Right lobe of liver (tissue), 6 donors: ENCODE data around the gene LRWD1. TPM values are rescaled to one million over a fixed set of nuclear protein-coding genes. Genes with fewer than 3 reads are reported as not detected.
"Not testable (repeated sequence)": the region's sequence is repeated elsewhere in the genome, so short reads cannot be mapped to it uniquely, and the experiment has no call there.

Source experiments
- ATAC-seq, 4 donors: fragments of 200-7000 bp; cut with Tn5 transposase; one replicate each; pipeline ENCODE4 v1.9.1; 2020; ENCODE audit warnings: mild to moderate bottlenecking in 4 of 4, moderate library complexity in 4 of 4
- DNase-seq, 3 donors: peaks; one replicate each; pipeline ENCODE4 v3.0.0-alpha.2; 2020
- H3K27ac ChIP-seq, 3 donors: fragments of 200-600 bp; one replicate each; pipeline ENCODE4 v1.8.0; 2022
- H3K27me3 ChIP-seq, 2 donors: fragments of 200-600 bp; one replicate each; pipeline ENCODE4 v1.8.0; 2022
- H3K36me3 ChIP-seq, 4 donors: fragments of 200-600 bp; sonication (generic) in 1 of 4; one replicate each; pipeline versions ENCODE4 v1.5.1 to v1.8.0; 2017 to 2022; ENCODE audit warnings: control low read depth in 1 of 4
- H3K4me1 ChIP-seq, 4 donors: fragments of 200-600 bp; sonication (generic) in 1 of 4; one replicate each; pipeline versions ENCODE4 v1.5.1 to v1.8.0; 2017 to 2022; ENCODE audit warnings: control low read depth in 1 of 4
- H3K4me3 ChIP-seq, 3 donors: fragments of 200-600 bp; one replicate each; pipeline ENCODE4 v1.8.0; 2022
- H3K9me3 ChIP-seq, 4 donors: fragments of 200-600 bp; sonication (generic) in 1 of 4; one replicate each; pipeline versions ENCODE4 v1.5.1 to v1.8.0; 2017 to 2022; ENCODE audit warnings: control low read depth in 1 of 4
- WGBS: methylation state at CpG from one replicate; pipeline ENCODE4 v1.1.6; 2018; ENCODE audit warnings: low coverage, low lambda C conversion rate; ENCODE audit not compliant: insufficient coverage; ENCODE audit errors: missing lambda C conversion rate; 5-methylcytosine and 5-hydroxymethylcytosine counted together
- intact Hi-C, 2 donors: fragments of 100-400 bp; cut with DNase I; formaldehyde crosslinking; loops; one replicate each; pipeline versions ENCODE4 v1.11.2 to v1.14.1; 2022
- microRNA-seq, 2 donors: library from miRNA; unstranded; fragments of <30 nt; microRNA quantifications; one replicate each; pipeline ENCODE4, GENCODE V29; 2019 to 2020
- total RNA-seq, 6 experiments: library from RNA; depleted of rRNA in 2 of 6; stranded (reverse); fragments of >200 nt in 2 of 6; fragmentation: NEBNext Ultra II Directional in 3 of 6; extraction: Animal tissue kit (Norgen Biotek cat#: 25700) in 3 of 6; gene quantifications; one replicate each; pipeline versions ENCODE4 v1.1.0 to v1.2.4, GENCODE V29; 2016 to 2023
- donor health status: DM: no; HTN: yes; CAD: no.
- donor health status: DM: no; HTN: no; CAD: no.
- donor health status: DM: no; HTN: no; CAD: no.
- donor health status: DM: no; HTN: yes; CAD: no.
- donor health status: DM: no; HTN: yes; CAD: no.

The LRWD1 gene
- total RNA-seq, 6 experiments from 2014 or later: 8.3 to 15.5 (median 12.9) TPM

DNA sequence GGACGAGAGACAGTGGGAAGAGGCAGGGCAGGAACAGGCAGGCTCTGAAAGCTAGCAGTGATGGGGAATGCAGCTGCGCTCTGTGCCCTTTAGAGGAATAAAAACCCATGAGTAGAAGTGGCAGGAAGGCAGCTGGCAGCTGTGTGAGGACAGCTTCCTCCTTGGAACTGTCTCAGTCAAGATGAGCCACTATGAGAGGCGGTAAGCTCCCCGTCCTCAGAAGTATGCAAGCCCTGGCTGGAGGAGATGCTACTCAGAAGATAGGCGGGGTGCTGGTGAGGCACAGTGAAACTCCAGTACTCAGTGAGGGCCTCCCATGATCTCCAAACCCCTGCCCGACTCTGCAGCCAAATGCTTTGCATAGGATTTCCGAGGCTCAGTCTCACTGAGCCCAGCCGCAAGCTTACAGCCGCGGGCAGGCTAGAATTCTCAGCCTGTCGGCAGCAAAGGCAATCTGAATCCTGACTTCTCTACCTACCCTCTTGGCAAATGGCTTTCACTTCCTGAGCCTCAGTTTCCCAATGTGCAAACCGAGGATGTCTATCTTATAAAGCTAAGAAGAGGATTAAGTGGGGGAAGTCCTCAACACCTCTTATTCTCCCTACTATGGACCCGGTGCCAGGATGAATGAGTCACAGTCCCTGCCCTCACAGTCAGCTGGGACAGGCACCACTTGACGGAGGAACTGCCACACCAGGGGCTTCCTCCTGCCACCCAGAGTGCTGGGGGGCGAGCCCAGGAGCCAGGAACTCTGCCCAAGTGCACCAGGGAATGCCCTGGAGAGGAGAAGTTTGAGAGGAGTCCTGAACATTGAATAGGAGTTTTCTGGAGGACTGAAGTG is 50.3 kb downstream of the LRWD1 start:
- H3K9me3 ChIP-seq, H3K36me3 ChIP-seq, H3K27ac ChIP-seq, DNase-seq, intact Hi-C loops, H3K27me3 ChIP-seq, H3K4me3 ChIP-seq, H3K4me1 ChIP-seq: not testable (repeated sequence)
- no CpG with 5 or more reads among the region's 15 CpGs for WGBS
- ATAC-seq: peak in 1 of 4 donors; percentile 10

DNA sequence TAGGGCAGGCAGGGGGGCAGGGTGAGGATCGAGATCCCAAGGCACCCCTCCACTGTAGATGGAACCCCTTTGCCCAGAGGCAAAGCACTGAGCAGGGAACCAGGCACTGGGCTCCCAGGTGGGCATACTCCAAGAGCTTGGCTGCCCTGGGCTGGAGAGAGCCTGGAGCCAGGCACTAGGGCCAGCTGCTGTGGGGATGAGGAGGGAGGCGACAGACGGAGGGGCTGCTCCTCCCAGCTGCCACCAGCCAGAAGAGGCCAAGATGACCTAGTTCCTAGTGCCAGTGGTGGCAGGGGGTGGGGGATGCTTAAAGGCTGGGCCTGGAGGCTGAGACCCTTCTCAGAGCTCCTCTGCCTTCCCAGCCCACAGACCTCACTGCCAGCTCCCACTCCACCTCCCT is 51.1 kb downstream of the LRWD1 start:
- H3K4me1 ChIP-seq, H3K36me3 ChIP-seq, H3K27ac ChIP-seq, intact Hi-C loops, DNase-seq, H3K4me3 ChIP-seq, H3K9me3 ChIP-seq, H3K27me3 ChIP-seq: not testable (repeated sequence)
- WGBS: no CpG with 5 or more reads among the region's 3 CpGs
- ATAC-seq: peak in 1 of 4 donors; percentile 1

DNA sequence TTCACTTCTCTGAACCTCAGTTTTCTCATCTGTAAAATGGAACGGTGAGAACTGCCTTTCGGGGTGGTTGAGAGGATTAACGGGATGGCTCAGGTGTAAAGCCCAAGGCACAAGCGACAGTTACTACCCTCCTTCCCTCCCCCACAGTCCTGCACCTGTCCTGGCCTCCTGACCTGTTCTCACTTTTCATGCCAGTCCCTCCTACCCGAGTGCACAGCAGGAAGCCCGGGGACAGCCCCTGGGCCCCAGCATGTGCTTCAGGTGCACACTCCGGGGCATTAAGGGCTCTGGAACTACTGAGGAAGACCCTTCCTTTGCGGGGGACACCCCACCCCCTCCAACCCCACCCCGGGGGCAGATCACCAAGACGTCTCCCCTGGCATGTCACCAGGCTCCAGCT is 52.2 kb downstream of the LRWD1 start:
- ATAC-seq: peak in 1 of 4 donors; percentile 6
- intact Hi-C loops, H3K9me3 ChIP-seq, DNase-seq, H3K4me3 ChIP-seq, H3K4me1 ChIP-seq, H3K27me3 ChIP-seq, H3K36me3 ChIP-seq, H3K27ac ChIP-seq: not testable (repeated sequence)
- WGBS: no CpG with 5 or more reads among the region's 10 CpGs

DNA sequence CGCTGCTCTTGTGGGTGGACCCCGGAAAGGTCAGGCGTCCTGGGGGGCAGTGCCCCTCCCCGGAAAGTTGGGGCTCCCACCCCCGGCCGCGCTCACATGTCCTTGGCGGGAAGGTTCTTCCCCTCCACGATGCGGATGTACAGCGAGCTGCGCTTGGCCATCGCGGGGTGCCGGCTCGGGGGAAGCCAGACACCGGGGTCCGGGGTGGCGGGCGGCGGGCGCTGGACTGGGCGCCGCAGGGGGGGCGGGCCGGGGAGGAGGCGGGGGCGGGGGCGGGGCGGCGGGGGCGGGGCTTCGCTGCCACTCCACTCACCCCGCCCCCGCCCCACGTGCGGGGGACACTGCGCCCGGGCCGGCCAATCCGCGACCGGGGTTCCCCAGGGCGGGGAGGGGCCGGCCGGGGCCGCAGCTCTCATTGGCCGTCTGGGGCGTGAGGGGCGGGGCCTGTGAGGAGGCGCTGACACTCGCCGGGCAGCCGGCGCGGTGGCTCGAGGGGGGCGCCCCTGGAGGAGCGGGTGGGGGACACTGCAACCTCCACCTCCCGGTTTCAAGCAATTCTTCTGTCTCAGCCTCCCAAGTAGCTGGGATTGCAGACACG is 52.9 kb downstream of the LRWD1 start, which contains the start of gene RASA4B:
Gene RASA4B (minus strand): TSS at position 228 of the 598 bp plus-strand sequence. CDS start 67 bp downstream, at position 161.
- H3K27ac ChIP-seq, H3K27me3 ChIP-seq, H3K4me3 ChIP-seq, H3K9me3 ChIP-seq, H3K4me1 ChIP-seq, H3K36me3 ChIP-seq, intact Hi-C loops: not testable (repeated sequence)
- DNase-seq (peak in 2 of 3 donors; percentile 29 to 38), ATAC-seq (peak; percentile 95 to 97 (median 96))
- WGBS: no CpG with 5 or more reads among the region's 61 CpGs

DNA sequence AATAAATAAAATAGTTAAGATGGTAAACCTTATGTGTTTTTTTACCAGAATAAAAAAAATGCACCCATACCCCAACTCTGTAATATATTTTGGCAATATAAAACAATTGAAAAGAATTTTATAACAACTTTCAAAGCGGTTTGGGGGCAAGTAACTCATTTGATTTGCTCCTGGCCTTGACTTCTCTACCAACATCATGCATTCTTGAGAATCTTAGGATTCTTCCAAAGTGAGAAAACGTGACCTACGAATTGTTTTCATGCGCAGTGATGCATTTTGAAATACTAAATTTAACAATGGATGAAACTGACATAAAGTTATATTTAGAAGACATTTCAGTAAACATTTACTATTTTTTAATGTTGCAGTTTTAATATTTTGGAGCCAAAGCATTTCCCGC is 56.0 kb downstream of the LRWD1 start:
- DNase-seq, H3K9me3 ChIP-seq, H3K4me1 ChIP-seq, H3K4me3 ChIP-seq, ATAC-seq, H3K27ac ChIP-seq, H3K36me3 ChIP-seq, intact Hi-C loops, H3K27me3 ChIP-seq: not testable (repeated sequence)
- no CpG with 5 or more reads among the region's 5 CpGs for WGBS

Small RNA genes within 50 kb of the gene (microRNA-seq; reads per million reads assigned to microRNA genes)
- gene MIR4467: 0 reads per million in 2 donors
- 3.5 to 3.9 reads per million in 2 donors for gene MIR5090

Other genes with a start within 250 kb of the LRWD1 start
- gene SH2B2, start 178.1 kb upstream of the LRWD1 start, total RNA-seq: 1 to 10 TPM; 1.7 to 3.1 (median 2.6) TPM
- gene SPDYE6, start 108.5 kb upstream of the LRWD1 start, total RNA-seq: not detected
- gene PRKRIP1, start 68.6 kb upstream of the LRWD1 start, total RNA-seq: 1 to 10 TPM; 6.1 to 9.8 (median 8.9) TPM
- gene ORAI2, start 31.4 kb upstream of the LRWD1 start, total RNA-seq: 1 to 10 TPM; 1.2 to 4.2 (median 2.6) TPM
- 10 to 100 TPM in 1 of 6 experiments, 1 to 10 TPM in 5; 3.7 to 11.7 (median 5.6) TPM for gene ALKBH4, start 121 bp upstream of the LRWD1 start, total RNA-seq
- gene POLR2J, start 13.9 kb downstream of the LRWD1 start, total RNA-seq: 10 to 100 TPM; 18.8 to 27.1 (median 20.3) TPM
- 1 to 10 TPM; 1.1 to 3.4 (median 2.7) TPM for gene RASA4B, start 52.8 kb downstream of the LRWD1 start, total RNA-seq
- gene UPK3BL2, start 78.7 kb downstream of the LRWD1 start, total RNA-seq: 10 to 100 TPM in 2 of 6 experiments, 1 to 10 TPM in 2, under 1 TPM in 1, not detected in 1; 0.43 to 10.8 (median 7.9) TPM
- under 1 TPM in 2 of 6 experiments, not detected in 4; 0.13 to 0.30 TPM for gene SPDYE2, start 86.2 kb downstream of the LRWD1 start, total RNA-seq
- gene POLR2J3, start 107.6 kb downstream of the LRWD1 start, total RNA-seq: 10 to 100 TPM in 4 of 6 experiments, 1 to 10 TPM in 2; 6.3 to 25.3 (median 12.9) TPM
- gene RASA4, start 151.8 kb downstream of the LRWD1 start, total RNA-seq: 10 to 100 TPM in 1 of 6 experiments, 1 to 10 TPM in 5; 1.9 to 10.5 (median 7.2) TPM
- gene UPK3BL1, start 177.8 kb downstream of the LRWD1 start, total RNA-seq: 10 to 100 TPM in 2 of 6 experiments, 1 to 10 TPM in 4; 6.2 to 12.4 (median 8.8) TPM
- not detected for gene SPDYE2B, start 185.3 kb downstream of the LRWD1 start, total RNA-seq
- 1 to 10 TPM in 4 of 6 experiments, under 1 TPM in 2; 0.25 to 9.5 (median 5.2) TPM for gene POLR2J2, start 206.7 kb downstream of the LRWD1 start, total RNA-seq